Stimulated activated memory B cell treated with anti-CD40 and anti-IgM and Interleukin-4, amounts not matched to agents 10 μg/mL and 1 μg/mL and 100 μg/mL, for 72 hours (primary cell): ENCODE measurements around the gene ZAP70.
A peak's percentile ranks its signal among the peaks of the same experiment; 100 is the strongest.

Source experiments
- ATAC-seq: fragments of 150-1000 bp; cut with Tn5 transposase; 2 replicates; pipeline ENCODE4 v1.10.0; 2021
- H3K27ac Mint-ChIP-seq: one replicate; pipeline ENCODE4 v1.8.0; 2022; ENCODE audit warnings: mild to moderate bottlenecking, mixed read lengths
- H3K27me3 Mint-ChIP-seq: one replicate; pipeline ENCODE4 v1.8.0; 2022; ENCODE audit warnings: mixed read lengths
- H3K36me3 Mint-ChIP-seq: one replicate; pipeline ENCODE4 v1.8.0; 2022; ENCODE audit warnings: mixed read lengths
- H3K4me1 Mint-ChIP-seq: one replicate; pipeline ENCODE4 v1.8.0; 2022; ENCODE audit warnings: mixed read lengths
- H3K4me3 Mint-ChIP-seq: one replicate; pipeline ENCODE4 v1.8.0; 2022; ENCODE audit warnings: mild to moderate bottlenecking, moderate library complexity, mixed read lengths
- H3K9me3 Mint-ChIP-seq: one replicate; pipeline ENCODE4 v1.8.0; 2022; ENCODE audit warnings: mixed read lengths

Gene ZAP70

DNA sequence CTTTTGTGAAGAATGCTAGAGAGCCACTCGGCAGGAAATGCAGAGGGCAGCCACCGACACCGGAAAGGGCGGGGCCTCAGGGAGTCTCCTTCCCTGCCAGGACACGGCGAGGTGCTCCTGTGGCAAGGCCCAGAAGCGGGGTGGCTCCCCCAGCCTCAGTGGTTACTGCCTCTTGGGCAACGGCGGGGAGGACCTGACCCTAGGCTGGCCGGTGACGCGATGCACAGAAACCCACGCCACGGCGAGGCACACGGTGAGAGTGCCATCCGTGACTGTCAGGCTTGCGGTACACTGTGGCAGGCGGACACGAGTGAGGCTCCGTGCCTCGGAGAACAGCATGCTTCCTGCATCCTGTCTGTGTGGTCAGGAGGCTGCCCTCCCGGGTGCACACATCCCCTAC, 47.8 kb downstream of the ZAP70 start:
- Mint-ChIP-seq H3K4me1 (no peaks in the 10 kb centered on the region), H3K27ac (peak overlapping the region; percentile 2), H3K9me3 (no peaks in the 10 kb centered on the region), H3K36me3 (peaks cover 76% of the 10 kb centered on the region), H3K4me3 (no peak overlapping the region), H3K27me3 (no peaks in the 10 kb centered on the region)
- no peak for ATAC-seq

DNA sequence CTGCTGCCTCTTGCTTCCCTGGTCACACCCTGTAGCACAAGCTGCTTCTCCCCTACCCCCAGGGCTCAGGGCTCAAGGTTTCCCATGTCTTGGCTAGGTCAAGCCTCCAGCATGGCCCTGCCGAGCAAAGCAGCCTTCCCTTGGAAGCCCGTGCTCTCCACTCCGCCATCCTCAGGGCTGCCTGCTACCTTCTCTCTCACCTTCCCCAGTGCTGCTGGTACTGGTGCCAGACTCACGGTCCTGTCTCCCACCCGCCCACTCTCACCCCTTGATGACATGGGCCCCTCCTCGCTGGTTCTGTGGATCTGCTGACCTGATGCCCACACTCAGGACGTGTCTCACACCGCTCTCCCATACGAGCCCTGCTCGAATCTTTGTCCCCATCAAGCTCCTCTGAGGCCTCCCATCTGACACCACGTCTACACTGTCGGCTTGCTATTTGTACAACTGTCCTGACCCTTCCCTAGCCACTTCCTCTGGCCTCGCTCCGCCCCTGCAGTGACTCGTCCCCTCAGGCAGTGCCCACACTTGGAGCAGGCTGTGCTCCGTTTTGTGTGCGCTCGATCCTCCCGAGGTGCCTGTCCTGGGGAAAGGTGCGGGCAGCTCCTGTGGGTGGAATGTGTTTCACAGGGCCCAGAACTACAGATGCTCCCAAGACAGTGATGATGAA, 49.9 kb downstream of the ZAP70 start:
- H3K4me3 Mint-ChIP-seq, result no peak overlapping the region
- no peak overlapping the region for H3K27ac Mint-ChIP-seq
- H3K27me3 Mint-ChIP-seq, result no peaks in the 10 kb centered on the region
- ATAC-seq, result no peak
- H3K4me1 Mint-ChIP-seq, result no peaks in the 10 kb centered on the region
- H3K9me3 Mint-ChIP-seq, result no peaks in the 10 kb centered on the region
- peaks cover 69% of the 10 kb centered on the region for H3K36me3 Mint-ChIP-seq

DNA sequence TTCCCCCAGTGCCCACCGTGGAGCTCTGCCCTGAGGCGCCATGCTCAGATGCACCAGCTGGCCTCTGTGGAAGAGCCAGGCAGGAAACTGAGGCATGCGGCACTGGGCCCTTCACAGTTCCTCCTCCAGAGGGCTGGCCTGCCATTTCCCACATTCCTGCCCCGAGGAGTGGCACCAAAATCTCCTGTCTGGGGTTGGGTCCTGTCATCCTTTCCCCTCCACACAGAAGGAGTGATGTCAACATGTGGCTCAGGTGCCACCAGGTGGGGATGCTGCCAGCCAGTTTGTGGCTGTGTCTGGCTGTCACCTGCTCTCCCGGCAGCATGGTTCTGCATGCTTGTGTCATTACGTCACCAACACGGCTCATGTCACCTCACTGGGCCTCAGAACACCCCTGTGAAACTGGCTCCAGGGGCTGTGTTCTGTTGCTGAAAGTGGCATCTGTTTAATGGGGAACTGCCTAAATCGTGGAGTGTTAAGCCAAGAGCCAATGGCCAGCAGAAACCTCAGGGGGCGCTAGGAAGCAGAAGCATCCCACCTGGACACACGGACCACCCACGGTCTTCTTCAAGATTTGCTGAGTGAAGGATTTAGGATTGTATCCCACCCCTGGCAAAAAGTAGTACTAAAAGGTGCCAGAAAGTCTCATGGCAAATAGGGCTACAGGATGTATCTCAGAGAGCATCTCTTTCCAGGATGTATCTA, 51.3 kb downstream of the ZAP70 start:
- Mint-ChIP-seq H3K36me3 (peaks cover 55% of the 10 kb centered on the region), H3K27ac (no peak overlapping the region), H3K4me1 (no peaks in the 10 kb centered on the region), H3K4me3 (no peak overlapping the region), H3K9me3 (no peaks in the 10 kb centered on the region), H3K27me3 (no peaks in the 10 kb centered on the region)
- ATAC-seq, result no peak

DNA sequence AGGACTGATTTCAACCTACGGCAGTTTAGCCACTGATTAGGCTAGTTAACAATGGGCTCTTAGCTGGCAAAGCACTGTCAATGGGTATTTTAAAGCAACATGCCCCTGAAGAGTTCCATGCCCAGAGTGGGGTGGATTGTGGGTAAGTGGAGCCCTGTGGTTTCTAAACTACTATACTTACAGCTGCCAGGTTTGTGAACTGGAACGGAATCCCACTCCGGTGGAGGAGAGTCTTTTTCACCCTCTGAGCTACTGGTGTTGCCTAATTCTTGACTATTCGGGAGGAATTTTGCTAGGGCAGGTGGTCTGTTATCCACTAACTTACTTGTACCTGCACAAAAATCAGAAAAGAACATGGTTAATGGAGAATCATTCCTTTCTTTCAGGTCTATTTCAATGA, 52.6 kb downstream of the ZAP70 start:
- no peak overlapping the region for H3K27ac Mint-ChIP-seq
- no peaks in the 10 kb centered on the region for H3K9me3 Mint-ChIP-seq
- H3K4me1 Mint-ChIP-seq, result no peaks in the 10 kb centered on the region
- H3K36me3 Mint-ChIP-seq, result peaks cover 51% of the 10 kb centered on the region
- H3K4me3 Mint-ChIP-seq, result no peak overlapping the region
- no peaks in the 10 kb centered on the region for H3K27me3 Mint-ChIP-seq
- ATAC-seq, result no peak

DNA sequence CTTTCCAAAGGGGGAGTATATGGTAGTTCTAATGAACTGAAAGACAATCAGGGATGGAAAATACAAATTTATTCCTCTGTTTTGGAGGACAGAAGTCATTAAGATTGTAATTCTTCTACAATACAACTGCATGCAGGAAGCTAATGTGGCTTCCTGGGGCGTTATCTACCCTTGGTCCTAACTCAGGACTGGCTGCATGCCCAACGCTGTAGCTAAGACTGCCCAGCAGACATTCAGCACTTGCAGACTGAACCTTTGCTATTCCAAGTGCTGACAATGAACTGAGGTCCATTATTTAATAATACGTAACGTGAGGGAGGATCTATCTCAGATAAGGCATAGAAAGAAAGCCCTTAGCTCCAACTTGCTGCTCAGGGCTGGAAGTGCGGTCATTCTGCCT, 53.2 kb downstream of the ZAP70 start:
- Mint-ChIP-seq H3K4me3 (no peak overlapping the region), H3K27ac (no peak overlapping the region), H3K4me1 (no peaks in the 10 kb centered on the region), H3K36me3 (peaks cover 52% of the 10 kb centered on the region), H3K27me3 (no peaks in the 10 kb centered on the region), H3K9me3 (no peaks in the 10 kb centered on the region)
- no peak for ATAC-seq

DNA sequence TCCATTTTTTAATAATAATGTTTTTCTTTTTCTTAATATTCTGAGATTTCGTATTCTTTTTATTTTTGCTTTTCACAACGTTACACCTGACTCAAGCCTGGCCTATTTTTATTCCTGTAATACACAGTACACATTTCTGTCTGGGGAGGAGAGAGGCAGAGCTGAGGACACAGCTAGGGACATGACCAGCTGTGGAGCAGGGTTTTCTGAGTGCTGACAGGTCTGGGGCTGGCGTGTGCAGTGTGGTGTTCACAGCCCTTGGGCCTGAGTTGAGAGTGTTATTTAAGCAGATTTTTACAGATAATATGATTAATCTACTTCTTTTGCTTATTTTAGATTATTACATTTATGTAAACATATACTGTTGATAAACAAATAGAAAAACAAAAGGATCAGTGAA, 55.9 kb downstream of the ZAP70 start:
- H3K9me3 Mint-ChIP-seq, result no peaks in the 10 kb centered on the region
- ATAC-seq, result no peak
- no peaks in the 10 kb centered on the region for H3K27me3 Mint-ChIP-seq
- H3K4me1 Mint-ChIP-seq, result peaks cover 2% of the 10 kb centered on the region
- peaks cover 50% of the 10 kb centered on the region for H3K36me3 Mint-ChIP-seq
- no peak overlapping the region for H3K27ac Mint-ChIP-seq
- H3K4me3 Mint-ChIP-seq, result no peak overlapping the region

DNA sequence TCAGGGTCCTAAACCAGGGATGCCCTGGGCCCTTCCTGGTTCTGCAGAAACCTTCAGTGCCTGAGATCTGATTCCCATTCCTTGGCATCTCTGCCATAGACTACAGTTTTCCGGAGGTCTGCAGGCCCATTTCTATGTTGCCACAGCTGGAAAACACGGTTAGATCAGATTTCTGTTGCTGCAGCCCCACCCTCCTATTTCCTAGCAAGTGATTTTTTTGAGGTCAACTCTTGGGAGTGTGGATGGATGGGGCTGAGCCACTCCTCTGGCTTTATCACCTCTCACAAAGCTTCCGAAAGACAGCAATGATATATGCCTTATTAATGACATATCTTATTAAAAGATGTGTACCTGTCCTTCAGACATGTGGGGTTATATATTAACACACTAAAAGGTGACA, 56.3 kb downstream of the ZAP70 start:
- H3K36me3 Mint-ChIP-seq, result peaks cover 54% of the 10 kb centered on the region
- no peak overlapping the region for H3K4me3 Mint-ChIP-seq
- H3K27ac Mint-ChIP-seq, result no peak overlapping the region
- ATAC-seq, result no peak
- no peaks in the 10 kb centered on the region for H3K27me3 Mint-ChIP-seq
- no peaks in the 10 kb centered on the region for H3K9me3 Mint-ChIP-seq
- peaks cover 6% of the 10 kb centered on the region for H3K4me1 Mint-ChIP-seq

DNA sequence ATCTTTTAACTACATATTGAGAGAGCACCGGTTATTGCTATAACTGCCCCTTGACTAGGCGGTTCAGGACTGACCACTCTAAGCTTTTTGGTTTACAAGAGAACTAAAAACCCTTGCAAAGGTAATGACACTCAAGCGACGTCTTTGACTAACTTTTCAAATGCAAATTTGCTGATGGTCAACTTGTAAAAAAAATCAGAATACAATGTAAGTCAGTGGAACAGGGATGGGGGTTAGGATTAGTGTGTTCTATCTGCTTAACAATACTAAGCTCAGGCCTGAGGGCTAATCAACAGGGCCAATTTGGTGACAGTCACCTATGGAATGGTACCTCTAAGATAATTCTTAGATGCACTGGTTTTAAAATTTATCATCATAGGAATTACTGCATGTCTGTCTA, 57.1 kb downstream of the ZAP70 start:
- no peaks in the 10 kb centered on the region for H3K9me3 Mint-ChIP-seq
- no peak overlapping the region for H3K27ac Mint-ChIP-seq
- H3K4me3 Mint-ChIP-seq, result no peak overlapping the region
- H3K4me1 Mint-ChIP-seq, result peaks cover 7% of the 10 kb centered on the region
- H3K27me3 Mint-ChIP-seq, result no peaks in the 10 kb centered on the region
- no peak for ATAC-seq
- peaks cover 54% of the 10 kb centered on the region for H3K36me3 Mint-ChIP-seq

DNA sequence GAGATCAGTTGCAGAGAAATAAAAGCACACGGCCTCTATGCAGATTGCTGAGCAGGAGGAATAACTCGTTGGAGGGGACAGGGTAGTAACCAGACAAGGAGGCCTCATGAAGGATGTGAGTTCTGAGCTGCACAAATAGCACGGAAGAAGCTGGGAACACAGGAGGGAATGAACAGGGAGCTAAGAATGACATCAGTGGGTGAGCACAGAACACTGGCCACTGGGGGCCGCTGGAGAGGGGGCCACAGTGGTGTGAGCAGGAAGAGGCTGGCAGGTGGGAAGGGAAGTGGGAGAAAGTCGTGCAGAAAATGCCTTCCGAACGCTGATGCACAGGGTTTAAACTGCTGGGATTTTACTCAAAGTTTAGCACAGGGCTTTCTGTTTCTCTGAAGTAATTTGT, 61.0 kb downstream of the ZAP70 start:
- ATAC-seq, result no peak
- no peak overlapping the region for H3K4me3 Mint-ChIP-seq
- peaks cover 82% of the 10 kb centered on the region for H3K36me3 Mint-ChIP-seq
- H3K27ac Mint-ChIP-seq, result no peak overlapping the region
- peaks cover 7% of the 10 kb centered on the region for H3K4me1 Mint-ChIP-seq
- H3K9me3 Mint-ChIP-seq, result no peaks in the 10 kb centered on the region
- no peaks in the 10 kb centered on the region for H3K27me3 Mint-ChIP-seq

DNA sequence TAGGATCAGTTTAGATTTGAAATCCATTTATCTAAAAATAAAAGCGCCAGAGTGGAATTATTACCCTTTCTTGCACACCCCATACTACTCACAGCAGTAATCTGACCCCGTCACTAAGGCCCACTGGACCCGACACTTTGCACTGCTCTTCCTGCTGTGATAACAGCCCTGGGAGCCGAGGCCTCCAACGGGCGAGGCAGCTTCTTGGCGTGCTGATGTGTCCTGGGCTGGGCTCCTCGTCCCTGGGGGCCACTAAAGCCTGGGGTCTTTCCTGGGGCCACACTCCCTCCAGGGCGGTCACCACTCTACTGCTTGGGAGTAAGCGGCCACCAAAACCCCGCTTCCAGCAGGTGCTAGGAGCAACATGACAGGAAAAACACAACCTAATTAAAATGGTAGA, 61.7 kb downstream of the ZAP70 start:
- no peak for ATAC-seq
- Mint-ChIP-seq H3K9me3 (no peaks in the 10 kb centered on the region), H3K4me1 (peaks cover 8% of the 10 kb centered on the region), H3K27me3 (no peaks in the 10 kb centered on the region), H3K4me3 (no peak overlapping the region), H3K27ac (no peak overlapping the region), H3K36me3 (peaks cover 85% of the 10 kb centered on the region)

DNA sequence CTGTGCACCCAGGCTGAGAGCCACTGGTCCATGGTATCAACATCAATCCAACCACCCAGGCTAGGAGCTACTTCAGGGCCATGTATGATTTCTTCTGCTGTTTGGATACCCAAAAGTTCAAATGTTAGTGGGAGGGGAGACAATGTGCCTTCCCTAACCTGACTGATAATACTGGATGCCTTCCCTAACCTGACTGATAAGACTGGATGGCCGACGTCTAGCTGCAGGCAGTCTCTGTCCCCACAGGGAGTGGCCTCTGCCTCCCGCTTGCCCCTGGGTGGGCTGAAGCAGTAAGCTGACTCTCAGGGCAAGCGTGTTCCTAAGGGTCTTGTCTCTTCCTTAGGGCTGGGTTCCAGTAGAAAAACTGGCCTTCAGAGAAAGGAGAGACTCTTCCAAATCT, 65.8 kb downstream of the ZAP70 start:
- no peaks in the 10 kb centered on the region for H3K27me3 Mint-ChIP-seq
- H3K27ac Mint-ChIP-seq, result no peak overlapping the region
- H3K4me3 Mint-ChIP-seq, result no peak overlapping the region
- H3K4me1 Mint-ChIP-seq, result peaks cover 22% of the 10 kb centered on the region
- no peak for ATAC-seq
- no peaks in the 10 kb centered on the region for H3K9me3 Mint-ChIP-seq
- H3K36me3 Mint-ChIP-seq, result peaks cover 67% of the 10 kb centered on the region

DNA sequence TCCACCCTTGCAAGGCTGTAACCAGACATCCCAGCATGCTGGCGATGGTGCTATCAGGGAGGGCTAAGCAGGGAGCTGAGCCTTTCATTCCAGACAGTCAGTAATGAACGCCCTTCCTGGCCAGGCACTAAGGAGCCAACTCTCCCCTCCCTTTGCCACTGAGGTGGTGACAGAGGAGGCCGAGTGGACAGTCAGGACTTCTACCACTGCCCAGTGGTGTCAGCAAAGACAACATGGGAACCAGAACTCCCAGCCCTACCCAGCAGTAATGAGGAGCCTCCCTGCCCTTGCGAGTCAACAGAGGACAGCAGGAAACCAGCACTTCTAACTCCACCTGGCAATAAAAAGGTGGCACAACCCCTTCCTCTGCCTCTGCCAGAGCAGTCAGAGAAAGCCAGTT, 68.6 kb downstream of the ZAP70 start:
- H3K4me3 Mint-ChIP-seq, result no peak overlapping the region
- H3K27ac Mint-ChIP-seq, result no peak overlapping the region
- H3K4me1 Mint-ChIP-seq, result peaks cover 15% of the 10 kb centered on the region
- peaks cover 53% of the 10 kb centered on the region for H3K36me3 Mint-ChIP-seq
- H3K27me3 Mint-ChIP-seq, result no peaks in the 10 kb centered on the region
- no peak for ATAC-seq
- H3K9me3 Mint-ChIP-seq, result no peaks in the 10 kb centered on the region

DNA sequence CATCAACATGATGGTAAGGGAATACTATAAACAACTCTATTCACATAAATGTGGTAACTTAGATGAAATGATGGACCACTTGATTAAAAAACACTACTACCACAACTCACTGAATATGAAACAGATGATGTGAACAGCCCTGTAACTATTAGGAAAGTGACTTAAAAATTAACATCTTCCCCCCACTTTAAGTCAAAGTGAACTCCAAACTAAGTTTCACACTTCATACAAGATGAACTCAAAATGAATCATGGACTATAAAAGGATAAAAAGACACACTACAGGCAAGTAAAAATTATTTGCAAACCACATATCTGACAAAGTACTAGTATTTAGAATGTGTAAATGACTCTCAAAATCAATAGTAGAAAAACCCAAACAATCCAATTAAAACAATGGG, 71.6 kb downstream of the ZAP70 start:
- no peak overlapping the region for H3K4me3 Mint-ChIP-seq
- peaks cover 15% of the 10 kb centered on the region for H3K4me1 Mint-ChIP-seq
- H3K9me3 Mint-ChIP-seq, result no peaks in the 10 kb centered on the region
- H3K27ac Mint-ChIP-seq, result no peak overlapping the region
- no peak for ATAC-seq
- H3K36me3 Mint-ChIP-seq, result peaks cover 54% of the 10 kb centered on the region
- H3K27me3 Mint-ChIP-seq, result no peaks in the 10 kb centered on the region

DNA sequence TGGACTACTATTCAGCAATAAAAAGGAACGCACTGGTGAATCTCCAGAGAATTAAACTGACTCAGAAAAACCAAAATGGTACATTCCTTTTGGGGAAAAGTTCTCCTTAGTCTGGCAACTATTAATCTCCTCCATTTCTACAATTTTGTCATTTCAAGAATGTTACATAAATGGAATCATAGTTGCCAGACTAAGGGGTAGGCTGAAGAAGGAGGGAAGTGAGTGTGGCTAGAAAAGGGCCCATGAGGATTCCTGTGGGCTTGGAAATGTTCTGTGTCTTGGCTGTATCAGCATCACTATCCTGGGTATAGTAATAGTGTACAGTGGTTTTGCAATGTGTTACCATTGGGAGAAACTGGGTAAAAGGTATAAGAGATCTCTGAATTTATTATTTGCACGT, 72.4 kb downstream of the ZAP70 start:
- H3K4me3 Mint-ChIP-seq, result no peak overlapping the region
- H3K36me3 Mint-ChIP-seq, result peaks cover 50% of the 10 kb centered on the region
- no peak for ATAC-seq
- H3K27me3 Mint-ChIP-seq, result no peaks in the 10 kb centered on the region
- H3K9me3 Mint-ChIP-seq, result no peaks in the 10 kb centered on the region
- H3K27ac Mint-ChIP-seq, result no peak overlapping the region
- peaks cover 9% of the 10 kb centered on the region for H3K4me1 Mint-ChIP-seq

DNA sequence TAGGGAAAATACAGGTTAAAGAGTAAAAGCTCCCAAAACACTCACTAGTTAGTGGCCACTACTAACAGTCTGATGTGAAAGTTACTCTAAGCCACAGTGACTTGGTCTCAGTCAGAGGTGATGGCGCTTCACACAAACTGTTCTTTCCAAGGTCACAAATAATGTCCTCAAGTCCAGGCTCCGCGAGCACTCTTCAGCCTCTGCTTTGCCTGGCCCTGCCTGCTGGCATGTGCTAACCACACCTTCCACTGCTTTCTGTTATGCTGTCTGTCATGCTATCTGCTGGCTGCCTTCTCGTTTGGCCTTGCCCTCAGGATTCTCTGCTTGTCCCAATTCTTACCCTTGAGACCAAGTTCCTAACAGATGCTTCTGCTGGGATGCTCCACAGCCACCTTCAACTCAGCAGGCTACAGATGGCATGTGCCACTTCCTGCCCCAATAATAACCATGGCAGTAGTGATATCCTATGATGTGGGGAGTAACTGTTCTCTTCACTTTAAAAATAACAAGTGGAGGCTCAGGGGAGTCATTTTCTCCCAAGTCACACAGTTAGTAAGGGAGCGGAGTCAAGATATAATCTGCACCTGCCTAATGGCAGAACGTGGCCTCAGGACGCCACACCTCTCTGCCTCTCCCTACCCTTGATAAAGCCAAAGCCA, 75.7 kb downstream of the ZAP70 start:
- H3K27me3 Mint-ChIP-seq, result no peaks in the 10 kb centered on the region
- H3K27ac Mint-ChIP-seq, result no peak overlapping the region
- no peak overlapping the region for H3K4me3 Mint-ChIP-seq
- H3K4me1 Mint-ChIP-seq, result no peaks in the 10 kb centered on the region
- H3K36me3 Mint-ChIP-seq, result peaks cover 59% of the 10 kb centered on the region
- ATAC-seq, result no peak
- no peaks in the 10 kb centered on the region for H3K9me3 Mint-ChIP-seq
